Raji (cell line): ENCODE data around the gene SLC34A1.

Experiments
- POLR2A ChIP-seq: IDR thresholded peaks from 2 replicates; pipeline ENCODE4 v1.6.1; 2011; ENCODE audit warnings: low read depth, low read length, control low read depth; ENCODE audit not compliant: insufficient read depth

SLC34A1 gene

DNA sequence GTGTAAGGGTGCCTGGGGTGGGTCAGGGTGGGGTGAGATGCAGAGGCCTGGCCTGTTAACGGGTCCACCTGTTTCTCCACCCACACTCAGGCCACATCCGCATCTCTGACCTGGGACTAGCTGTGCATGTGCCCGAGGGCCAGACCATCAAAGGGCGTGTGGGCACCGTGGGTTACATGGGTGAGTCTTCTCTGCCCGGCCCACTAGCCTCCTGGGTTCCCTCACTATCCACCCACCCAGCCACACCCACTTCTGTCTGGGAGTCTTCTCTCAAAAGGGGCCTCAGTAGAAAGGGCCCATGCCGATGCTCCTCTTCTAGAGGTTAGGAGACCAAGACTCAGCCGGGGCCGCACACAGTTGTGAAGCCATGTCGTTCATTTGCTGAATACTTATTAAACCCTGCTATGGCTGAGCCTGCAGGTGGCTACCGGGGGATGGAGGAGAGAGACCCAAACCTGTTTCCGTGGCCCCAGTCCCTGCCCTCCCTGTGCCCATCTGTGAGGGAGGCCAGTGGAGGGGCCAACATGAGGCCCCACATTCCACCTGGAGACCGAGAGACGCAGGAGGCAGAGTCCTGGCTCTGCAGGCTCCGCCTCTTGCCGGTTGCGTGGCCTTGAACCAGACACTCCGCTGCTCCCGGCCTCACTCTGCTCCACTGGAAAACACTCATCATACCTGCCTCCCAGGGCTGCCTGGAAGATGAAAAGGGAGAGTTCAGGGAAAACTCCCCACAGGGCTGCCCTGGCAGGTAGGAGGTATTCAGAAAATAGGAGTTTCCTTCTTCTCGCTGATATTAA, 50.9 kb downstream of the SLC34A1 start:
- TF ChIP-seq POLR2A: no peak

DNA sequence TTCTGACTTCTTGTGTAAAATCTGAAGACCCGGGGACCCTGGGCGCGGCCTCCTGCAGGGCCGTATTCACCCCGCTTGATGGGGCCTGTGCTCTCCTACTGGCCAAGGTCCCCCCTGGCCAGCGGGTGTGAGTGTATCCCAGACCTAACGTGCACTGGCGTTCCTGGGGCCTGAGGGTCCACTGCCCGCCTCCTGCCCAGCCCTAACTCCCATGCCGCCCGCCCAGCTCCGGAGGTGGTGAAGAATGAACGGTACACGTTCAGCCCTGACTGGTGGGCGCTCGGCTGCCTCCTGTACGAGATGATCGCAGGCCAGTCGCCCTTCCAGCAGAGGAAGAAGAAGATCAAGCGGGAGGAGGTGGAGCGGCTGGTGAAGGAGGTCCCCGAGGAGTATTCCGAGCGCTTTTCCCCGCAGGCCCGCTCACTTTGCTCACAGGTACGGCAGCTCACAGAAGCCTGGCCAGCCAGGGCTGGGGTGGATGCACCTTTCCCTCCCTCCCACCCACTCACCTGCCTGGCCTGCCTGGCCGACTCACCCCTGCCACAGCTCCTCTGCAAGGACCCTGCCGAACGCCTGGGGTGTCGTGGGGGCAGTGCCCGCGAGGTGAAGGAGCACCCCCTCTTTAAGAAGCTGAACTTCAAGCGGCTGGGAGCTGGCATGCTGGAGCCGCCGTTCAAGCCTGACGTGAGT, 51.8 kb downstream of the SLC34A1 start:
- no peak for TF ChIP-seq POLR2A

DNA sequence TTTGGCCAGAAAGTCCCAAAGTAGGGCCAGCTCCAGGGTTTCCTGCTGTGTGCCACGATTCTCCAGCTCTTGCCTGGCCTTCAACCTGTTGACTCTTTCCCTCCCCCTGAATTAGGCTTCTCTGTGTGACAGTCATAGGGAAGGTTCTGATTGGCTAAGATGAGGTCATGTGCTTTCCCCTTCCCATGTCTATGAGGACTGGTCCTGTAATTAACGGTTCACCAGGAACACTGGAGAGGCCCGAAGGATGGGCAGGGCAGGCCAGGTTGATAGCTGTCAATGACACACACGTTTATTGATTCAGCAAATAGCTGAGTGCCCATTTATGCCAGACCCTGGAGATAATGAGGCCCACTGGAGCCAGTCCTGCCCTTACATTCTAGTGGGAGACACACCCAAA, 53.4 kb downstream of the SLC34A1 start:
- no peak for TF ChIP-seq POLR2A

DNA sequence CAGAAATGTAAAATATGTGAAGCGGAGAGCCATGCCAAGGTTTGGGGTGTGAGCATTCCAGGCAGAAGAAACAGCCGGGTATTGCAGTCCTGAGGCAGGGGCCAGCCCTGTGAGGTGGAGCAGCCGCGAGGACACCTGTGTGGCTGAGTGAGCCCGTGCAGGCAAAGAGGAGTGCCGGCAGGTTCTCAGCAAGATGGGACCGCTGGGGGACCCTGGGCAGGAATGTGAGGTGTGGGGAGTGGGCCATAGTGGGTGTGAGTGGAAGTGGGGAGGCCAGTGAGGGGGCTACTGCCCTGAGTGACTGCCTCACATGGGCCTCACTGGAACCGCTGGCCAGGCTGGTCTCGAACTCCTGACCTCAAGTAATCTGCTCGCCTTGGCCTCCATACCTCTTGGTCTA, 54.2 kb downstream of the SLC34A1 start:
- no peak for TF ChIP-seq POLR2A

DNA sequence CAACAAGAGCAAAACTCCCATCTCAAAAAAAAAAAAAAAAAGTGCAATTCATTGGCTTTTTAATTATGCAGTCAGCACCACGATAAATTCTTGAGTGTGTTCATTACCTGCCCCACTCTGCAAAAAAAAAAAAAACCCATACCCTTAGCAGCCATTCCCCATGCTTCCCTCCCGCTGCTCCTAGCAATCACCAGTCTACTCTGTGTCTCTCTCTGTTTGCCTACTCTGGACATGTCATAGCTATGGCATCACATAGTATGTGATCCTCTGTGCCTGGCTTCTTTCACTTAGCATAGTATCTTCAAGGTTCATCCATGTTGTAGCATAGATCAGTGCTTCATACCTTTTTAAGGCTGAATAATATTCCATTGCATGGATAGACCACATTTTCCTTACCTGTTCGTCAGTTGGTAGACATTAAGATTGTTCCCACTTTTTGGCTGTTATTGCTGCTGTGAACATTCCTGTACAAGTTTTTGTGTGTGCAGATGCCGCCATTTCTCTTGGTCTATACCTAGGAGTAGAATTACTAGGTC, 55.4 kb downstream of the SLC34A1 start:
- no peak for TF ChIP-seq POLR2A

DNA sequence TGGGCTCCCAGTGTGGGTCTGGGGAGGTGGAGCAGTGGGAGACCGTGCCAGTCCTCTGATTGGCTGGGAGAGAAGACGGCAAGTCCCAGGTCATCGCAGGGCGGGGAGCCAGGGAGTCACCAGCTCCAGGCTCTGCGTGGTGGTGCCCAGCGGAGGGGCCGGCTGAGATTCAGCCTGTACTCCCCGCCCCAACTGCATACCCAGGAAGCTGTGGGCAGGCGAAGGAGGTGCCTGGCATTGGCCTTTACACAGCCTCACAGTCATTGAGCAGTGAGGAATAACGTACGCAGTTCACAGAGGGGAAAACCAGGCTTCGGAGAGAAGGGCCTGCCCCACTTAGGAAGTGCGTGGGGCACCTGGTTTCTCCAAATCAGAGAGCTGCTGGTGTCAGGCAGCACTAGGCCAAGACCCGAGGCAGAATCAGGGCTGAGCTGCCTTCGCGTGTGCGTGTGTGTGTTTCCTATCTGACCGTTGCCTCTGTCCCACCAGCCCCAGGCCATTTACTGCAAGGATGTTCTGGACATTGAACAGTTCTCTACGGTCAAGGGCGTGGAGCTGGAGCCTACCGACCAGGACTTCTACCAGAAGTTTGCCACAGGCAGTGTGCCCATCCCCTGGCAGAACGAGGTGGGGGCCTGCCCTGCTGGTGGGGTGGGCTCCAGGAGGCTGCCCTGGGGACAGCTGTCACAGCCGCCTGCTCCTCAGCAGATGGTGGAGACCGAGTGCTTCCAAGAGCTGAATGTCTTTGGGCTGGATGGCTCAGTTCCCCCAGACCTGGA, 56.2 kb downstream of the SLC34A1 start:
- TF ChIP-seq POLR2A: no peak

DNA sequence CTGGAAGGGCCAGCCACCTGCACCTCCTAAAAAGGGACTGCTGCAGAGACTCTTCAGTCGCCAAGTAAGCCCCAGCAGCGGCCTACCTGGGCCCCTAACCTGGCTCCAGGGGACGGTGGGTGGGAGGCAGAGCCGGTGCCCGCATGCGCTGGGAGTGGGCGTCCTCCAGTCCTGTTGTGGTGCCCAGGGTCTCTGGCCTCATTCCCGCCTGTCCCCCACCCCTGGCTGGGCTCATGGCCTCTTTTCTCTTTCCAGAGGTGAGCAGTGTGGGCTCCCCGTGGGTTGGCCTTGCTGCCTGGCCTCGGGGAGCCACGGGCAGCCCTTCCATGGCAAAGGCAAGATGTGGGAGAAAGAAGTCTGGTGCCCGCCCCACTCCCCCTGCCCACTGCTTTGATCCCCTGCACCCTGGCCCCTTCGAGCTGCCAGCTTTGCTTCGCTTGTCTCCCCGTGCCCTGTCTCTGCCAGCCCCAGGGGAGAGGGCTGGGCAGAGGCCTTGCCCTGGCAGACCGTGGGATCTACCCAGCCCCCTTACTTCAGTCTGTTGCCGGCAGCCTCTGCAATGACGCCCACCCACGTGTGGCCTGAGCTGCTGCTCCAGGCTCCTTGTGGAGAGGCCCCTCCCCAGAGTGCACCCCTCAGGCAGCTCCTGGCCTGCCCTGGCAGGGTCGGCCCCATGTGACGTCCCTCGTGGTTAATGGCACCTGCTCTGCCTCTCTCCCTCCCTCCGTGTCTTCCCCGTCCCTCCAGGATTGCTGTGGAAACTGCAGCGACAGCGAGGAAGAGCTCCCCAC, 57.0 kb downstream of the SLC34A1 start:
- TF ChIP-seq POLR2A: no peak

DNA sequence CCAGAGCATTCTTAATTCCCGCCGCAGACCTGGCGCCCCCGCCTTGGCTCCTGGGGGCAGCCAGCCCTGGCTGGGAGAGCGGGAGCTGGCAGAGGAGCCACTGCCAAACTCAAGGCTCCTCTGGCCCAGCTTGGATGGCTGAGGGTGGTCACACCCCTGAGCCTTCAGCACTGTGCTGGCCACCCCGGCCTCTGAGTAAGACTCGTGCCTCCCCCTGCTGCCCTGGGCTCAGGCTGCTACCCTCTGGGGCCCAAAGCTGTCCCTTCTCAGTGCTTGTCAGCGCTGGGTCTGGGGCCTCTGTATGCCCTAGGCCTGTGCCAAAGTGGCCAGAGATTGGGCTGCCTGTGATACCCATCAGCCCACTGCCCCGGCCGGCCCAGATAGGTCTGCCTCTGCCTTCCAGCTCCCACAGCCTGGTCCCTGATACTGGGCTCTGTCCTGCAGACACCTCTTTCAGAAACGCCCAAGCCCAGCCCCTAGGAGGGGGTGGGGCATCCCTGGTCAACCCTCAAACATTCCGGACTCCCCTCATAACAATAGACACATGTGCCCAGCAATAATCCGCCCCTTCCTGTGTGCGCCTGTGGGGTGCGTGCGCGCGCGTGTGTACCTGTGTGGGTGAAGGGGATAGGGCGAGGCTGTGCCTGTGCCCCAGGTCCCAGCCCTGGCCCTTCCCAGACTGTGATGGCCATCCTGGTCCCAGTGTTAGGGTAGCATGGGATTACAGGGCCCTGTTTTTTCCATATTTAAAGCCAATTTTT, 58.0 kb downstream of the SLC34A1 start:
- TF ChIP-seq POLR2A: no peak

DNA sequence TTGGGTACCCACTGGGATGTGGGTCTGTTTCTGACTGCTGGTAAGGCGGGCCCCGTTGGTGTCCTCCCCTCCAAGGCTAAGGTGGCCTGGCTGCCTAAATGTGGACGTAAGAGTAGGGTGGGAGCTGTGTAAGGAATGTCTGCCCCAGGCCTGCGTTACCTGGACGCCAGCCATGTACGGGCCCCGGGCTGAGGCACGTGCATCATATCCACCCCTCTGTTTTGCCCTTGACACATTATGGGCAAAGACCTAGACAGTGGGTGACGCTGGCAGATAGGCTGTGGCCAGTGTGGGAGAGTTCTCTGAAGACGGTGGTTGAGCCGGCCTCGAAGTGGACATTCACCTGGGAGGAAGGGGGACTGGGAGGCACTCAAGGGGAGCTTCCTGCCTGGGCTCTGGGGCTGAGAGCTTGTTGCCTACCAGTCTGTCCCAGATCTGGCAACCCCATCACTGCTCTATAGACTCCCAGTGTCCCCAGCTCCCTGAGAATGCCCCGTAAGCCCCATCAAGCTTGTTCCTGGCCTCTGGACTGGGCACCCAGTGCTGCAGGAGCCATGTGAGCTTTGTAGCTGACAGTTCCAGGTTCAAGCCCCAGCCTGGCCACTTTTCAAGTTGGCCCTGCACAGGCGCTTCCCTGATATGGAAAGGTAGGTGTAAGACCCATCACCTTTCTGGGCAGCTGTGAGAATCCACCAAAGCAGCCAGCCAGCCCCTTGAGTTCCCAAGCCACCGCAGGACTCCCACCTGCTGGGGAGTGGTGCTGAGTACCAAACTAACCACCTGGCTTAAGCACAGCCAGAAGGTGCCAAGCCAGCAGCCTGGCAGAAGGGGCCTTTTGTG, 59.1 kb downstream of the SLC34A1 start:
- no peak; the same call in none of the 2 replicates for TF ChIP-seq POLR2A

DNA sequence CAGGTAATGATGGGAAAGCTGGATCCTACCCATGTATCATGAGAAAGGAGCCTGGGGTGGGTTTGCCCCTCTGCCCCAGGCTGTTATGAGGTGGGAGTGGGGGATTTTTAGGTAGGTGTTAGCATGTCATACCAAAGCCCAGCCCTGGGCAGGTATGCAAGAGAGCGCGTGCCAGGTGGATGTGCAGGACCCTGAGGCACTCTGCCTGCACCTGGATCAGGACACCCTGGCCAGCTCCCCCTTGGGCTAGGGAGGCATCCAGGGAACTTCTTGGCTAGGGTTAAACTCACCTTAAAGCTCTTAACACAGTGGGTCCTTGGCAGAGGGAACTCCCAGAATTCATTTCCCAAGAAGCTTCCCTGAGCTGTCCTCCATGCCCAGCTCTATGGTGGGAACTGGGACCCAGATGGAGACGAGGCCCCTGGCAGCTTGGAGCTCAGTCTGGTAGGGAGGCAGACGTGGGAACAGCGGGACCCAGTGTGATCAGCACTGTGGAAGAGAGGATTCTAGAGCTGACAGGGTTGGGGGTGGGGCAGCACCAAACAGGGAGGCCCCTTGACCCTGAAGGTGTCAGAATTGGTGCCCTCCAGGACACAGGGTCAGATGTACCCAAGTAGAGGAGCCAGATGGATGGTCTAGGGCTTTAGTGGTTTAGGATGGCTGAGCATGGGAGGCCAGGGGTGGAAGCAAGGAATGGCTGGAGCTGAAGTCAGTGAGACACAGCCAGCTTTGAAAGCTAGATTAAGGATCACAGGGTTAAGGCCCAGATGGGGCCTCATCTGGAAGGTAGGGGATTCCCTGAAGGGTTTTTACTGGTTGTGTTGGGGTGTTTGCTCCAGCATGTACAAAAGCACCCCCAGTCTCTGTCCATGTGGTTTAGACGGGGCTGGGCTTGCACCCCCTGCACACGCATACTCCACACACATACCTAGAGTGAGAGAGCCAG, 60.1 kb downstream of the SLC34A1 start:
- peak; percentile 52 for TF ChIP-seq POLR2A

DNA sequence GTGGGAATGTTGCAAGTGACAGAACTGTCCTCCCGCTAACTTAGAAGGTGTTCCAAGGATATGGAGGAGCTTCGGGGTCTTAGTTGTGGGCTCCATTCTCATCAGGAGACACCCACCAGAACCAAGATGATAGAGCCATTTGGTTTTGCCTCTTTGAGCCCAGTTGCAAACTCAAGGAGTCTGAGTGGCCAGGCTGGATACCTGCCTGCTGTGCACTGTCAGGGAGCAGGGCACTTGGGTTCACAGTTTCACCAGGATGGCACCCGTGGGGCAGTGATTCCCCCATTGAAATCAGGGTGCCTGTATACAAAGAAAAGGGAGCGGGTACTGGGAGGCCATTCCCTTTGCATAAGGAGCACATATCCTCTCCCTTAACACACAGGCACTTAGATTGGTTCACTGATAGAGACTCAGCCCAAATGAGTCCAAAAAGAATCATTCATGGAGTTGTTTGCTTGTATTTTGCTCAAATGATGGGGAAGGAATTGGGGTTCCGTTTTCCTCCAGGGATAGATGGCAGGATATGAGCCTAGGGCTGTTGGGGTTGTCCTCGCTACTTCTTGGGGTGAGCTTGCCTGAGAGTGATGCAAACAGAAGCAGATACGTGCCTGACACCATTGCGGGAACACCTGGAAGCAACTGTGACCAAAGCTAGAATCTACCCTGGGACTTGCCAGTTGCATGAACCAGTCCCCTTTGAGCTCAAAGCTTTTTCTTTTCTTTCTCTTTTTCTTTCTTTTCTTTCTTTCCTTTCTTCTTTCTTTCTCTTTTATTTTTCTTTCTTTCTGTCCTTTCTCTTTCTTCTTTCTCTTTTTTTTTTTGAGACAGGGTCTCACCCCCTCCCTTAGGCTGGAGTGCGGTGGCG, 61.0 kb downstream of the SLC34A1 start:
- TF ChIP-seq POLR2A: peak; percentile 35; the same call in 1 of the 2 replicates

DNA sequence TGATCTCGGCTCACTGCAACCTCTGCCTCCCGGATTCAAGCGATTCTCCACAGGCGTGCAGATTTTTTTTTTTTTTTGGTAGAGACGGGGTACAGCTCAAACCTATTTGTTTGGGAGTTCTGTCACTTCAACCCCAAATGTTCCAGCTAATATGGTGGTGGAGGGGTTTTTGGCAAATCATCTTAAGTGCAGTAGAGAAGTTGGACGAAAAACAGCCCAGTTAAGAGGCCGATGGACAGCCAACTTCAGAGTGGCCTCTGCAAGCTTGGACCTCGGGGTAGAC, 61.6 kb downstream of the SLC34A1 start:
- TF ChIP-seq POLR2A: no peak
